ENCODE results near the gene ARHGEF7.

Gene ARHGEF7

GRCh38 chr13:111139452-111139851, 24.3 kb downstream of the ARHGEF7 start:
- DNase-seq (ENCODE audit: low read depth) = no peak

- no peak for DNase-seq (ENCODE audit: low read depth)
Observed at GRCh38 chr13:111139873-111140561, 24.9 kb downstream of the ARHGEF7 start.

GRCh38 chr13:111140562-111141105, 25.5 kb downstream of the ARHGEF7 start:
- DNase-seq (ENCODE audit: low read depth) = no peak

- DNase-seq (ENCODE audit: low read depth) = no peak
Observed at GRCh38 chr13:111142472-111142871, 27.4 kb downstream of the ARHGEF7 start.

- no peak for DNase-seq (ENCODE audit: low read depth)
Observed at GRCh38 chr13:111143865-111144540, 28.9 kb downstream of the ARHGEF7 start.

- no peak for DNase-seq (ENCODE audit: low read depth)
Observed at GRCh38 chr13:111145071-111145470, 30.0 kb downstream of the ARHGEF7 start.

- DNase-seq (ENCODE audit: low read depth) = no peak
Observed at GRCh38 chr13:111145506-111145905, 30.4 kb downstream of the ARHGEF7 start.

- no peak for DNase-seq (ENCODE audit: low read depth)
Observed at GRCh38 chr13:111152844-111153243, 37.7 kb downstream of the ARHGEF7 start.

GRCh38 chr13:111153279-111153976, 38.3 kb downstream of the ARHGEF7 start:
- peak; percentile 82 for DNase-seq (ENCODE audit: low read depth)

- no peak for DNase-seq (ENCODE audit: low read depth)
Observed at GRCh38 chr13:111153977-111154332, 38.8 kb downstream of the ARHGEF7 start.

GRCh38 chr13:111156421-111156820, 41.3 kb downstream of the ARHGEF7 start:
- no peak for DNase-seq (ENCODE audit: low read depth)

- DNase-seq (ENCODE audit: low read depth) = no peak
Observed at GRCh38 chr13:111158136-111158805, 43.2 kb downstream of the ARHGEF7 start.

- no peak for DNase-seq (ENCODE audit: low read depth)
Observed at GRCh38 chr13:111159362-111160320, 44.5 kb downstream of the ARHGEF7 start.

- no peak for DNase-seq (ENCODE audit: low read depth)
Observed at GRCh38 chr13:111160648-111161047, 45.5 kb downstream of the ARHGEF7 start.

GRCh38 chr13:111161601-111162600, 46.8 kb downstream of the ARHGEF7 start:
- no peak for DNase-seq (ENCODE audit: low read depth)

- DNase-seq (ENCODE audit: low read depth) = no peak
Observed at GRCh38 chr13:111165241-111166010, 50.3 kb downstream of the ARHGEF7 start.

GRCh38 chr13:111166882-111167675, 52.0 kb downstream of the ARHGEF7 start:
- no peak for DNase-seq (ENCODE audit: low read depth)

- DNase-seq (ENCODE audit: low read depth) = no peak
Observed at GRCh38 chr13:111168107-111168506, 53.0 kb downstream of the ARHGEF7 start.

Data from T-helper 22 cell (primary cell).